Activated T-cell treated with anti-CD3 and anti-CD28 coated beads for 1 hour (primary cell): ENCODE data around the gene GGTLC2.

ENCODE experiments used
- DNase-seq: peaks from one replicate; pipeline ENCODE4 v3.0.0-alpha.2; 2020; ENCODE audit warnings: low read depth

Gene GGTLC2

DNA sequence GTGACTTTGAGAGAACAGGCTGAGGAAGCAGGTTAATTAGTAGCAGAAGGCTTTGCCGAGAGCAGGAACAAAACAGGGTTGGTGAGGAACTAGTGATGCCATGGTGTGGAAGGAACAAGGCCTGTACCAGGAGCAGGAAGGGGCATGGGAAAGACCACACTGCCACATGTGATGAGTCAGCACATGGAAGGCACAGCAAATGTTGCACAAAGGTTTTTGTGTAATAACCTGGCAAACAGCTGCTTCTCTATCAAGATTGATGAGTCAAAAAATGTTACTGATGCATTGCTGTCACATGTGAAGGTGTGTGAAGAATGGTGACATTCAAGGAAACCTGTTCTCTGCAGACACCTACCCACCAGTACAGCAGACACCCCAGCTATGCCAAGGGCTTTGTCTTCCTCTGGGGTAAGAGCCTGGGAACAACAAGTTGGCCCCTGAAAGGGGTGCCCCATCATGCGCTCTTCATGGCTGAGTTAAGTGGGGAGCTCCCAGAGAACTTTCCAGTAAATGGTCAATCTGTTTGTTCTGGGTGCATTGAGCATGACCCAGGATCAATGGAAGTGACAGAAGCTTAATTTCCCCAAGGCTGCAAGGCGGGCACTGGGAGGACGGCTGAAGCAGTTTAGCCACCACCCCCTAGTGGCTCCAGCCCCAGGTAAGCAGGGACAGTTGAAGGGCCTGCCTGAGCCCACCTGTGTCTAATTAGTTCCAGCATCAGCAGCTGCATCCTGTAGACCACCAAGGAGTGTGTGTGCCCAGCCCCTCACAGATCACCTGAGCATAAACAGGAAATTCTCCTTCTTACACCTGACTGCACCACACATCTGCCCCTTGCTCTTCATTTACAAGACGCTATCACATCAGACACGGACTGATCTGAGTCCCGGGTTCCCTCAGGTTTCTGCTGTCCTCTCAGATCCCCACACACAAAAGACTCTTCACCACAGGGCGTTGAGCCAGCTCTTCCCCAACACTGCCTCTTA lies 47.6 kb downstream of the GGTLC2 start:
- DNase-seq, result no peak

DNA sequence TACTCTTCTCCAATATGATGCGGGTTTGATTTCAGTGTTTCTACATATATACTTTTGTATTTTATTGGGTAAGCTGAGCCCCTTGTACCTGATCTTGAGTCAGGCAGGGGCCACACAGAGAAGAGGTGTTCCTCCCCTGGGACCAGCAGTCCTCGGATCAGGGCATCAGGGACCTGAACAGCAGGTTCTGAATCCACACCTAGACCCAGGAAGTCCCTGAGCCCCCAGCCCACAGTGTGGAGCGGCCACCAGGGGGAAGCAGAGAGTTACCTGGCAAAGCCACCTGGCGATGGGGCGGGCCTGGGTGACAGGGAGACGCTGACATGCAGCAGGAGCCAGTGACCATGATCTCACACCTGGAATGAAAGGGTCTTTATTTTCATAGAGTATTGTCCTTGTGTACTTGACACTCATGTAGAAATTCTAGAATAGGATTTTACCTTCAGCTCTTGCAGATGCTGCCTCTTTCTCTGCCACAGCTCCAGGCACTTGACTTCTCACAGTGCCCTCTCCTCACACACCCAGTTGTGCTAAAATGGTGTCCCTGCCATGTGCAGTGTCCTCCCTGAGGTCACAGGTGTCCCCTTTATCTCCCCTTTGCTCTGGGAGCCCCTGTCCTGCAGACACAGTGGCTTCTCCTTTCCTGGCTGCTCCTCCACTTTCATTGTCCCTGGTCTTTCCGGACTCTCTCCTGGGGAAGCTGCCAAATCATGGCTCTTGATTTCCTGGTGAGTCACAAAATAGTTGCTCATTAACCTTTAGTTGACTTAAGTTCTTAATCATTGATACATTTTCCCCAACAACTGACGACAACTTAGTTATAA lies 48.5 kb downstream of the GGTLC2 start:
- peak; percentile 60 for DNase-seq

DNA sequence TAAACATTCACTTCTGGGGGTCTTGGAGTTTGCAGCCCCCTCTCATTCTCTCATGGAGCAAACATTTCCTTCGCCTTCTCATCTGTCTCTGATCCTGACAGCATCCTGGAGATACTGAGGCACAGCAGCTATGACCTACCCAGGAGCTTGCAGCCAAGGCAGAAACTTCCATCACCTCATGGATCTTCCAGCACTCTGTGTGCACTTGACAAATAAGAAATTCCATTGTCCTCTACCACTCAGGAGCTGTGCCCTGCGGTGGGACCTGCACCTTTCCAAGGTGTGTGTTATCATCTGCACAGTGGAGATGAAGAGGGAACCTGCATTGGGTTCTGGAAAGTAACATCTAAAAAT lies 49.1 kb downstream of the GGTLC2 start:
- DNase-seq, result no peak

DNA sequence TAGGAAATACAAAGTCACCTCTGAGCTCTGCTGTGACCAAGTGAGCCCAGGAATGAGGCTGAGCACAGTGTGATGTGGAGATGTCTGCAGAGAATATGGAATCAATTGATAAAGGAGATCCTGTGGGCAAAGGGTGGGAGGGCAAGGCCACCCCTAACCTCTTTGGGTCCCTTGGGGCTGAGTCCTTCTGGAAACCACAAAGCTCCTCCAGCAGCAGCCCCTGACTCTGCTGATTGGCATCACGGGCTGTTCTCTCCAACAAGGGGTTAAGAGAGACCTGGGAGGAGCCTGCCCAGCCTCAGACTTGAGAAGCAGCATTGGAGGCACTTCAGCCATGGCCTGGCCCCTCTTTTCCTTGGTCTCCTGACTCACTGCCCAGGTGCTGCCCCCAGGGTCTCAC lies 49.7 kb downstream of the GGTLC2 start:
- DNase-seq, result no peak

DNA sequence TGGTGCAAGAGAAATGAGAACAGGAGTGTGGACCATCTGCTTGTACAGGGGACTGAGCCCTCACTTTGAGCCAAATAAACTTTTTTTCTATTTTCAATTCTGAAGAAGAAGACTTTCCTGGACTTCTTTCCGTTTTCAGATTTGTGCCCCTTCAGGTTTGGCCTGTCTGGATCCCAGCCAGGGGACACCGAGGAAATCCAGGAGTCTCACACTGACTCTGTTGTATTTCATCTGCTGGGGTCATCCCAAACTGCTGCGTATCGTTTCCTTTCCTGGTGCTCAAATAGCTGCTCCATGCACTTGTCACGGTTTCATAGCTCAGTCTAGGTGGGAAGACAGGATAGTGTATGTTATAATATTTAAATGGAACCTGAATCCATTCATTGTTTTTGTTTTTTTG lies 51.7 kb downstream of the GGTLC2 start:
- DNase-seq, result no peak
